Neural cell (in vitro differentiated cells): ENCODE measurements around the gene FJX1. TPM values are rescaled to one million over a fixed set of nuclear protein-coding genes. Genes with fewer than 3 reads are reported as not detected.

Experiments
- H2AFZ ChIP-seq: fragments of 200-600, 300-800 bp; sonication (generic), shearing (Covaris generic); 2 replicates; pipeline ENCODE4 v1.6.0; 2014; ENCODE audit warnings: low read depth, mild to moderate bottlenecking, antibody characterized with exemption, low read length, moderate library complexity
- H3F3A ChIP-seq: fragments of 200-600 bp; shearing (Covaris generic); 2 replicates; pipeline ENCODE4 v1.6.1; 2016; ENCODE audit warnings: mild to moderate bottlenecking, moderate library complexity, mixed read lengths, antibody characterized with exemption, low read length; ENCODE audit not compliant: insufficient read depth, poor library complexity, severe bottlenecking
- H3K27ac ChIP-seq: fragments of 200-600, 300-800 bp; sonication (generic), shearing (Covaris generic); 2 replicates; pipeline ENCODE4 v1.5.1; 2014; ENCODE audit warnings: mild to moderate bottlenecking, low read length, moderate library complexity
- H3K27me3 ChIP-seq: fragments of 300-800, 200-600 bp; sonication (generic), shearing (Covaris generic); 2 replicates; pipeline ENCODE4 v1.6.0; 2014; ENCODE audit warnings: mild to moderate bottlenecking, low read depth, low read length, moderate library complexity; ENCODE audit not compliant: insufficient read depth
- H3K36me3 ChIP-seq: fragments of 300-800, 200-600 bp; sonication (generic), shearing (Covaris generic); 2 replicates; pipeline ENCODE4 v1.5.1; 2014; ENCODE audit warnings: mild to moderate bottlenecking, antibody characterized with exemption, low read length, moderate library complexity; ENCODE audit not compliant: insufficient read depth
- H3K4me2 ChIP-seq: fragments of 300-800, 200-600 bp; sonication (generic), shearing (Covaris generic); 2 replicates; pipeline ENCODE4 v1.6.0; 2014; ENCODE audit warnings: mild to moderate bottlenecking, low read length
- H3K4me3 ChIP-seq: fragments of 300-800, 200-600 bp; sonication (generic), shearing (Covaris generic); 2 replicates; pipeline ENCODE4 v1.5.1; 2014; ENCODE audit warnings: mild to moderate bottlenecking, low read length, moderate library complexity
- H3K79me2 ChIP-seq: fragments of 200-600 bp; shearing (Covaris generic); replicated peaks from 2 replicates; pipeline ENCODE4 v1.6.0; 2014; ENCODE audit warnings: mild to moderate bottlenecking, low read length, moderate library complexity; ENCODE audit not compliant: insufficient read depth
- H3K9ac ChIP-seq: fragments of 300-800, 200-600 bp; sonication (generic), shearing (Covaris generic); 2 replicates; pipeline ENCODE4 v1.6.1; 2016; ENCODE audit warnings: mild to moderate bottlenecking, low read length, mixed read lengths
- H3K9me2 ChIP-seq: fragments of 200-600 bp; shearing (Covaris generic); 2 replicates; pipeline ENCODE4 v1.6.1; 2016; ENCODE audit warnings: mild to moderate bottlenecking, low read length, mixed read lengths; ENCODE audit not compliant: insufficient read depth
- H3K9me3 ChIP-seq: fragments of 200-600, 300-800 bp; sonication (generic), shearing (Covaris generic); 2 replicates; pipeline ENCODE4 v1.6.1; 2016; ENCODE audit warnings: mild to moderate bottlenecking, mixed run types, low read length, moderate library complexity, mixed read lengths
- H4K20me1 ChIP-seq: fragments of 200-600 bp; shearing (Covaris generic); 2 replicates; pipeline ENCODE4 v1.6.1; 2016; ENCODE audit warnings: mild to moderate bottlenecking, mixed run types; ENCODE audit not compliant: insufficient read depth
- CTCF ChIP-seq: fragments of 450-650 bp; IDR thresholded peaks from 2 replicates; pipeline ENCODE4 v1.5.1; 2014; ENCODE audit warnings: antibody characterized with exemption, mild to moderate bottlenecking, moderate library complexity; ENCODE audit not compliant: poor library complexity, severe bottlenecking
- EP300 ChIP-seq: fragments of 450-650 bp; conservative IDR thresholded peaks from 2 replicates; pipeline ENCODE4 v1.6.1; 2014; ENCODE audit warnings: antibody characterized with exemption, mild to moderate bottlenecking, moderate library complexity; ENCODE audit not compliant: poor library complexity, severe bottlenecking
- EZH2 ChIP-seq: fragments of 200-600, 300-800 bp; shearing (Covaris generic), sonication (generic); IDR thresholded peaks from 2 replicates; pipeline ENCODE4 v1.6.1; 2014; ENCODE audit warnings: antibody characterized with exemption, low read length, borderline replicate concordance, mild to moderate bottlenecking; ENCODE audit not compliant: insufficient read depth, poor library complexity, severe bottlenecking
- MXI1 ChIP-seq: fragments of 450-650 bp; conservative IDR thresholded peaks from 2 replicates; pipeline ENCODE4 v1.6.1; 2014; ENCODE audit warnings: antibody characterized with exemption, mild to moderate bottlenecking; ENCODE audit not compliant: poor library complexity, severe bottlenecking
- POLR2AphosphoS5 ChIP-seq: IDR thresholded peaks from 2 replicates; pipeline ENCODE4 v1.6.1; 2012
- RAD21 ChIP-seq: fragments of 450-650 bp; conservative IDR thresholded peaks from 2 replicates; pipeline ENCODE4 v1.6.1; 2014; ENCODE audit warnings: antibody characterized with exemption, mild to moderate bottlenecking, moderate library complexity
- SMC3 ChIP-seq: fragments of 450-650 bp; conservative IDR thresholded peaks from 2 replicates; pipeline ENCODE4 v1.6.1; 2014; ENCODE audit warnings: antibody characterized with exemption, mild to moderate bottlenecking, moderate library complexity; ENCODE audit not compliant: poor library complexity
- TAF1 ChIP-seq: IDR thresholded peaks from 2 replicates; pipeline ENCODE4 v1.6.1; 2012; ENCODE audit warnings: low read depth
- polyA plus RNA-seq: library from polyadenylated mRNA; depleted of rRNA; stranded (reverse); fragments of >200 nt; gene quantifications from 2 replicates; pipeline ENCODE4 v1.2.3, GENCODE V29; 2014
- TF ChIP-seq, protein P1 (sequence below): IDR thresholded peaks from 2 replicates; pipeline ENCODE4 v1.6.1; 2012; ENCODE audit warnings: borderline replicate concordance

Gene FJX1
- polyA plus RNA-seq, 1 donor from 2014 or later: 56.3 TPM

DNA sequence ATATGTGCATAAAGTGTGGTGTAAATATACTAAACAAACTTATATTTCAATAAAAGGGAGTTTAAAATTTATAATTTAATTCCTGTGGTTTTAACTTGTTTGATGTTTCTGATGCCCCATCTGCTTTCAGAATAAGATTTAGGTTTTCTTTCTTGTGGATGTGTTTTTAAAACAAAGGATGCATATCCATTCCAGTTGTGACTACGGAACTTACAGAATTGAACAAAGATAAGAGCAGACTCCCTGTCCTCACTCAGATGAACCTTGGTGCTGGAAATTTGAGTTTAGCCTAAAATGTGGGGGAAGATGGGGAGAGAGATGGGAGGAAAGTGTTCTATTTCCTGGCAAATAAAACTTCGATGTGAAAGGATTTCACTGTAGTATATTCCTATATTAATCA lies 2.5 kb downstream of the FJX1 start:
- H3K4me3 ChIP-seq: peak overlapping the region; percentile 95
- H4K20me1 ChIP-seq: no peaks in the 10 kb centered on the region
- H3K27me3 ChIP-seq: no peaks in the 10 kb centered on the region
- H3K9ac ChIP-seq: peak overlapping the region; percentile 99
- H3K27ac ChIP-seq: peak overlapping the region; percentile 99
- H2AFZ ChIP-seq: no peak overlapping the region
- H3K9me2 ChIP-seq: no peaks in the 10 kb centered on the region
- peak overlapping the region; percentile 90 for H3K4me2 ChIP-seq
- H3K36me3 ChIP-seq: no peaks in the 10 kb centered on the region
- H3K79me2 ChIP-seq: peaks cover 34% of the 10 kb centered on the region
- H3F3A ChIP-seq: peaks cover 5% of the 10 kb centered on the region
- no peaks in the 10 kb centered on the region for H3K9me3 ChIP-seq
- TF ChIP-seq, protein P1, sequence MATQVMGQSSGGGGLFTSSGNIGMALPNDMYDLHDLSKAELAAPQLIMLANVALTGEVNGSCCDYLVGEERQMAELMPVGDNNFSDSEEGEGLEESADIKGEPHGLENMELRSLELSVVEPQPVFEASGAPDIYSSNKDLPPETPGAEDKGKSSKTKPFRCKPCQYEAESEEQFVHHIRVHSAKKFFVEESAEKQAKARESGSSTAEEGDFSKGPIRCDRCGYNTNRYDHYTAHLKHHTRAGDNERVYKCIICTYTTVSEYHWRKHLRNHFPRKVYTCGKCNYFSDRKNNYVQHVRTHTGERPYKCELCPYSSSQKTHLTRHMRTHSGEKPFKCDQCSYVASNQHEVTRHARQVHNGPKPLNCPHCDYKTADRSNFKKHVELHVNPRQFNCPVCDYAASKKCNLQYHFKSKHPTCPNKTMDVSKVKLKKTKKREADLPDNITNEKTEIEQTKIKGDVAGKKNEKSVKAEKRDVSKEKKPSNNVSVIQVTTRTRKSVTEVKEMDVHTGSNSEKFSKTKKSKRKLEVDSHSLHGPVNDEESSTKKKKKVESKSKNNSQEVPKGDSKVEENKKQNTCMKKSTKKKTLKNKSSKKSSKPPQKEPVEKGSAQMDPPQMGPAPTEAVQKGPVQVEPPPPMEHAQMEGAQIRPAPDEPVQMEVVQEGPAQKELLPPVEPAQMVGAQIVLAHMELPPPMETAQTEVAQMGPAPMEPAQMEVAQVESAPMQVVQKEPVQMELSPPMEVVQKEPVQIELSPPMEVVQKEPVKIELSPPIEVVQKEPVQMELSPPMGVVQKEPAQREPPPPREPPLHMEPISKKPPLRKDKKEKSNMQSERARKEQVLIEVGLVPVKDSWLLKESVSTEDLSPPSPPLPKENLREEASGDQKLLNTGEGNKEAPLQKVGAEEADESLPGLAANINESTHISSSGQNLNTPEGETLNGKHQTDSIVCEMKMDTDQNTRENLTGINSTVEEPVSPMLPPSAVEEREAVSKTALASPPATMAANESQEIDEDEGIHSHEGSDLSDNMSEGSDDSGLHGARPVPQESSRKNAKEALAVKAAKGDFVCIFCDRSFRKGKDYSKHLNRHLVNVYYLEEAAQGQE: no peak
- TF ChIP-seq TAF1: no peak
- no peak for TF ChIP-seq EZH2
- TF ChIP-seq RAD21: no peak
- TF ChIP-seq MXI1: no peak
- TF ChIP-seq SMC3: no peak
- TF ChIP-seq EP300: no peak
- no peak for TF ChIP-seq CTCF
- TF ChIP-seq POLR2AphosphoS5: no peak

DNA sequence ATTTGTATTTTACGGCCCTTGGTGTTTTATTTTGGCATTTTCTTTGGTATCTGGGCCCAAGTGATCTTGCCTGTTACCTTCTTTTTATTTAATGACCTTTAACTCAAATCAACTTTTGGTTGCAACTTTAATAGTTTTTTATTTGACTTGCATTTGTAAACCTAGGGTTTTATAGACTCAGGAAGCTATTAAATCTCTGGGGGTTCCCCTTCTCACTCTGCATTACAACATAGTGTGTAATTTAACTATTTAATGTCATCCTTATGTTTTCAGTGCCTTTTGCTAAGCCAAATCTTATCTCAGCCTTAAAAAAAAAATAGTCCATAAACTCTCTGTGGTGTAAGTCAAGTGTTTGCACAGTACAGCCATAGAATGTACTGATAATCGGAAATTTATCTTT lies 3.4 kb downstream of the FJX1 start:
- H3K9ac ChIP-seq: peak overlapping the region; percentile 99
- TF ChIP-seq MXI1 (peak; percentile 7), SMC3 (peak; percentile 3), EP300 (no peak), TAF1 (no peak), CTCF (no peak)
- TF ChIP-seq, protein P1: no peak

More for the DNA sequence above, 3.4 kb downstream of the FJX1 start:
- Histone ChIP-seq H3K79me2 (peaks cover 34% of the 10 kb centered on the region), H3K27ac (peak overlapping the region; percentile 99), H3F3A (peaks cover 5% of the 10 kb centered on the region), H2AFZ (no peak overlapping the region), H4K20me1 (no peaks in the 10 kb centered on the region), H3K36me3 (no peaks in the 10 kb centered on the region), H3K9me3 (no peaks in the 10 kb centered on the region), H3K4me3 (peak overlapping the region; percentile 95), H3K27me3 (no peaks in the 10 kb centered on the region), H3K4me2 (peak overlapping the region; percentile 90), H3K9me2 (no peaks in the 10 kb centered on the region)
